HFFc6 (cell line): Measurements from ENCODE around the gene PRKD3. TPM values are rescaled to one million over a fixed set of nuclear protein-coding genes. Genes with fewer than 3 reads are reported as not detected.

Experiments used
- DNase-seq: peaks from one replicate; pipeline ENCODE4 v3.0.0-alpha.2; 2018
- H3K27ac Mint-ChIP-seq: 2 replicates; pipeline ENCODE4 v1.8.0; 2020; ENCODE audit warnings: mild to moderate bottlenecking, mixed read lengths
- H3K27me3 Mint-ChIP-seq: 2 replicates; pipeline ENCODE4 v1.8.0; 2021; ENCODE audit warnings: mild to moderate bottlenecking, moderate library complexity, mixed read lengths; ENCODE audit not compliant: insufficient read depth
- H3K36me3 Mint-ChIP-seq: 2 replicates; pipeline ENCODE4 v1.8.0; 2021; ENCODE audit warnings: low read depth, mixed read lengths
- H3K4me1 Mint-ChIP-seq: 2 replicates; pipeline ENCODE4 v1.8.0; 2020; ENCODE audit warnings: low read depth, mixed read lengths
- H3K4me3 Mint-ChIP-seq: 2 replicates; pipeline ENCODE4 v1.8.0; 2020; ENCODE audit warnings: mild to moderate bottlenecking, moderate library complexity, mixed read lengths
- H3K9me3 Mint-ChIP-seq: 2 replicates; pipeline ENCODE4 v1.8.0; 2020; ENCODE audit warnings: mild to moderate bottlenecking, mixed read lengths
- CTCF ChIP-seq: fragments of 200-600 bp; sonication (generic); IDR thresholded peaks from 2 replicates; pipeline ENCODE4 v1.5.0; 2021; ENCODE audit warnings: antibody characterized with exemption, mild to moderate bottlenecking
- long read RNA-seq: library from polyadenylated mRNA; unstranded; transcript quantifications from one replicate; pipeline ENCODE4 v2.0.0, GENCODE V29; 2019
- total RNA-seq, 6 experiments: library from RNA; stranded (reverse); fragmentation: NEBNext Ultra II Directional; extraction: Animal tissue kit (Norgen Biotek cat#: 25700); gene quantifications; 2 replicates in 1 of 6; 3 replicates in 5 of 6; pipeline ENCODE4 v1.2.3, GENCODE V29; 2021

PRKD3 gene
- total RNA-seq = 10 to 100 TPM; 19.9 to 33.7 (median 27.5) TPM
- long read RNA-seq, partial matches to known transcripts = 6 of 12 reads
- long read RNA-seq, other reads (novel, unspliced or antisense) = 6 of 12 reads

- Mint-ChIP-seq H3K36me3 (peaks cover 11% of the 10 kb centered on the region), H3K27me3 (no peaks in the 10 kb centered on the region), H3K4me1 (peaks cover 52% of the 10 kb centered on the region), H3K27ac (peak within 1 kb of the TSS; percentile 88), H3K4me3 (peak within 1 kb of the TSS; percentile 90), H3K9me3 (no peaks in the 10 kb centered on the region)
- no peak for DNase-seq
- TF ChIP-seq CTCF = no peak
Measured at GRCh38 chr2:37324786-37325624, at the start of gene PRKD3. Gene PRKD3 (minus strand): TSS chr2:37324833. CDS start chr2:37316524, 8,309 bp downstream.

- Mint-ChIP-seq H3K36me3 (no peaks in the 10 kb centered on the region), H3K27me3 (peaks cover 2% of the 10 kb centered on the region; the same call in 1 of the 2 replicates), H3K27ac (no peak overlapping the region), H3K4me3 (no peak overlapping the region), H3K9me3 (no peaks in the 10 kb centered on the region), H3K4me1 (peaks cover 15% of the 10 kb centered on the region)
- no peak for TF ChIP-seq CTCF
- DNase-seq = no peak
Measured at GRCh38 chr2:37372000-37372399, 47.4 kb upstream of the PRKD3 start.

GRCh38 chr2:37370666-37371065 is 46.0 kb upstream of the PRKD3 start:
- H3K27me3 Mint-ChIP-seq = peaks cover 2% of the 10 kb centered on the region; the same call in 1 of the 2 replicates
- TF ChIP-seq CTCF = no peak
- H3K27ac Mint-ChIP-seq = no peak overlapping the region
- no peak for DNase-seq
- no peaks in the 10 kb centered on the region for H3K9me3 Mint-ChIP-seq
- no peak overlapping the region for H3K4me3 Mint-ChIP-seq
- no peaks in the 10 kb centered on the region for H3K36me3 Mint-ChIP-seq
- H3K4me1 Mint-ChIP-seq = peaks cover 2% of the 10 kb centered on the region

GRCh38 chr2:37367984-37368383 is 43.4 kb upstream of the PRKD3 start:
- no peaks in the 10 kb centered on the region for H3K4me1 Mint-ChIP-seq
- H3K27ac Mint-ChIP-seq = no peak overlapping the region
- no peak for DNase-seq
- H3K9me3 Mint-ChIP-seq = no peaks in the 10 kb centered on the region
- H3K27me3 Mint-ChIP-seq = peaks cover 2% of the 10 kb centered on the region; the same call in 1 of the 2 replicates
- no peak overlapping the region for H3K4me3 Mint-ChIP-seq
- no peak for TF ChIP-seq CTCF
- H3K36me3 Mint-ChIP-seq = no peaks in the 10 kb centered on the region

GRCh38 chr2:37367310-37367709 is 42.7 kb upstream of the PRKD3 start:
- Mint-ChIP-seq H3K4me1 (no peaks in the 10 kb centered on the region), H3K27me3 (peaks cover 2% of the 10 kb centered on the region; the same call in 1 of the 2 replicates), H3K27ac (no peak overlapping the region), H3K4me3 (no peak overlapping the region), H3K36me3 (no peaks in the 10 kb centered on the region), H3K9me3 (no peaks in the 10 kb centered on the region)
- DNase-seq = no peak
- no peak for TF ChIP-seq CTCF
